Left colon (tissue), 2 donors: ENCODE results near the gene NFRKB. TPM values are rescaled to one million over a fixed set of nuclear protein-coding genes. Genes with fewer than 3 reads are reported as not detected.
A peak's percentile ranks its signal among the peaks of the same experiment; 100 is the strongest.
"Not testable (repeated sequence)": the region's sequence is repeated elsewhere in the genome, so short reads cannot be mapped to it uniquely, and the experiment has no call there.

ENCODE experiments used
- ATAC-seq: fragments of 200-7000 bp; cut with Tn5 transposase; one replicate; pipeline ENCODE4 v1.9.1; 2020; ENCODE audit warnings: mild to moderate bottlenecking, moderate library complexity
- DNase-seq, 2 donors: peaks; one replicate each; pipeline ENCODE4 v3.0.0-alpha.2; 2020
- intact Hi-C, 2 donors: fragments of 100-400 bp; cut with DNase I in 1 of 2; cut with micrococcal nuclease in 1 of 2; formaldehyde crosslinking; loops; one replicate each; pipeline versions ENCODE4 v1.11.2 to v1.14.0; 2022; cut with DNase I, micrococcal nuclease
- total RNA-seq, 2 donors: library from RNA; stranded (reverse); fragmentation: NEBNext Ultra II Directional; extraction: Animal tissue kit (Norgen Biotek cat#: 25700); gene quantifications; one replicate each; pipeline ENCODE4 v1.2.1, GENCODE V29; 2021
- donor health status: DM: no; HTN: no; CAD: no.
- donor health status: DM: yes; HTN: yes; CAD: no.

The NFRKB gene
- total RNA-seq, 2 donors from 2014 or later, result 19.0 to 19.7 TPM

DNA sequence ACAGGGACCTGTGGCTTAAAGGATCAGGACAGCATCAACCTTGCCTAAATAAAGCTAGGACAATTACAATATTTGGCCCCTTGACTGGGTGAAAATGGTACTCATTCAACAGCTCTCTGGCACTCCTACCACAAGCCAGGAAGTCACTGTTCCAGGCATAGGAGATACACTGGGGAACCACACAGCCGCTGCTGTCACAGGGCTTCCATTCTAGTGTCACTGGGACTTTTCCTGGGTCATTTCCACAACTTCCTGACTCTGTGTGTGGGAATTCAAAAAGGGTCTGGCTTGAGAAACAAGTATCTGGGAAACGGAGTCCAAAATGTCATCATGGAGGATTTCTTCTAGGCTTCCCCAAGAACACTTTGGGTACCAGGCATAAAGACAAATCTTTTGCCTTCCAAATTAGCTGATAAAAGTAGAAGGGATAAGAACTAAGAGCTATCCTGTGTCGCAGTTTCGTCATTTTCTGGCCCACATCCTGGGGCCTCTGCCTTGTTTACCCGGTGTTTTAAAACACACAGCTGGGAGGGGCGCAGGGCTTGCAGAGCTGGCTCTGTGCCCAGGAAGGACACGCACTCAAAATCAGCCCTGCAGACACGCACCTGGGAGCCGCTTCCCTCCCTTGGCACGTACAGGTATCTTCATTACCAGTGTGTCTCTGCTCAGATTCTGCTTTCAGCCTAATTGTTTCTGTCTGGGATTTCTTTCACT lies 41.7 kb downstream of the NFRKB start:
- ATAC-seq (peak; percentile 89), DNase-seq (peak; percentile 87)
- intact Hi-C loops, result no loop called here

DNA sequence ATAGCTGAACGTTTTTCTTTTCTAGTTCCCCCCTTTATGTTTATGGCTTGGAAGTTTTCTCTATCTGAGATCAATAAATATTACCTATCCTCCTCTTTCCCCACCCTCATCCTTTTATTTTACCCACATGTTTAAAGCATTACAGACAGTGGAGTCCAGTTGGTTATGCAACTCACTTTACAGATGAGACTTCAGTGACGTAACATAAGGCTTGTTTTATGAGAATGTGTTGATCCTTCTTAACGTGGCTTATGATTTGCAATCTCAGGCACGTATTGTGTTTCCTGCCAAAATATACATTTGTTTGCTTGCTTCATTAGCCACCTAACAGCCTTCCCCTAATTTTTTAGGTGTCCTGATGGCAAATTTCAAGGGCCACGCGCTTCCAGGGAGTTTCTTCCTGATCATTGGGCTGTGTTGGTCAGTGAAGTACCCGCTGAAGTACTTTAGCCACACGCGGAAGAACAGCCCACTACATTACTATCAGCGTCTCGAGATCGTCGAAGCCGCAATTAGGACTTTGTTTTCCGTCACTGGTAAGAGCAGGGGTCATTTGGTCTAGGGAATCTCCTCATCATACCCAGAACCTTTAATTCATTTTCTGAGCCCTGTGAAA lies 43.1 kb downstream of the NFRKB start:
- DNase-seq, result no peak
- ATAC-seq, result no peak
- intact Hi-C loops, result no loop called here

- intact Hi-C loops, result no loop called here
- DNase-seq (no peak), ATAC-seq (no peak)
Observed at GRCh38 chr11:129849447-129850130, 45.8 kb downstream of the NFRKB start.

GRCh38 chr11:129847361-129847760 lies 48.0 kb downstream of the NFRKB start:
- DNase-seq, intact Hi-C loops: not testable (repeated sequence)
- ATAC-seq, result peak; percentile 38

- intact Hi-C loops, result no loop called here
- DNase-seq (no peak), ATAC-seq (peak; percentile 92)
Observed at GRCh38 chr11:129846508-129847335, 48.7 kb downstream of the NFRKB start.

Other genes with a start within 250 kb of the NFRKB start
- gene TMEM45B, start 79.7 kb downstream of the NFRKB start, total RNA-seq, result 100 to 1,000 TPM; 309 to 343 TPM
- gene PRDM10, start 107.3 kb upstream of the NFRKB start, total RNA-seq, result 10 to 100 TPM; 11.8 to 12.1 TPM
- 100 to 1,000 TPM; 349 to 496 TPM for gene APLP2, start 174.3 kb upstream of the NFRKB start, total RNA-seq